NCI-H187 treated with DMSO at 0.1 percent for 48 hours (cell line): ENCODE measurements around the gene DLGAP4.

Experiments used
- DNase-seq: peaks from one replicate; lab custom pipeline; 2025; lab: John Stamatoyannopoulos, UW

Gene DLGAP4

GRCh38 chr20:36305602-36306551 is at the start of gene DLGAP4:
DLGAP4 (plus strand) TSS chr20:36306339; CDS start chr20:36431718, 125,379 bp downstream.
- DNase-seq, result no peak

- no peak for DNase-seq
Measured at GRCh38 chr20:36259177-36260061, 46.7 kb upstream of the DLGAP4 start.

GRCh38 chr20:36260316-36260715 is 45.8 kb upstream of the DLGAP4 start:
- no peak for DNase-seq

GRCh38 chr20:36261389-36262105 is 44.6 kb upstream of the DLGAP4 start:
- DNase-seq, result no peak

- DNase-seq, result no peak
Measured at GRCh38 chr20:36262440-36262839, 43.7 kb upstream of the DLGAP4 start.

- no peak for DNase-seq
Measured at GRCh38 chr20:36264426-36265246, 41.5 kb upstream of the DLGAP4 start.

GRCh38 chr20:36266189-36266588 is 40.0 kb upstream of the DLGAP4 start:
- DNase-seq, result no peak

GRCh38 chr20:36267605-36268381 is 38.3 kb upstream of the DLGAP4 start:
- no peak for DNase-seq

GRCh38 chr20:36268440-36269342 is 37.4 kb upstream of the DLGAP4 start:
- DNase-seq, result no peak

- no peak for DNase-seq
Measured at GRCh38 chr20:36269507-36269906, 36.6 kb upstream of the DLGAP4 start.

GRCh38 chr20:36270744-36271638 is 35.1 kb upstream of the DLGAP4 start:
- DNase-seq, result no peak

- DNase-seq, result no peak
Measured at GRCh38 chr20:36271639-36272546, 34.2 kb upstream of the DLGAP4 start.

GRCh38 chr20:36272547-36273220 is 33.5 kb upstream of the DLGAP4 start:
- no peak for DNase-seq

- no peak for DNase-seq
Measured at GRCh38 chr20:36273414-36274180, 32.5 kb upstream of the DLGAP4 start.

GRCh38 chr20:36274181-36274841 is 31.8 kb upstream of the DLGAP4 start:
- no peak for DNase-seq
